ENCODE data around the gene PHLDB3. TPM values are rescaled to one million over a fixed set of nuclear protein-coding genes. Genes with fewer than 3 reads are reported as not detected.

Gene PHLDB3
- polyA plus RNA-seq: not detected in 2 replicates

DNA sequence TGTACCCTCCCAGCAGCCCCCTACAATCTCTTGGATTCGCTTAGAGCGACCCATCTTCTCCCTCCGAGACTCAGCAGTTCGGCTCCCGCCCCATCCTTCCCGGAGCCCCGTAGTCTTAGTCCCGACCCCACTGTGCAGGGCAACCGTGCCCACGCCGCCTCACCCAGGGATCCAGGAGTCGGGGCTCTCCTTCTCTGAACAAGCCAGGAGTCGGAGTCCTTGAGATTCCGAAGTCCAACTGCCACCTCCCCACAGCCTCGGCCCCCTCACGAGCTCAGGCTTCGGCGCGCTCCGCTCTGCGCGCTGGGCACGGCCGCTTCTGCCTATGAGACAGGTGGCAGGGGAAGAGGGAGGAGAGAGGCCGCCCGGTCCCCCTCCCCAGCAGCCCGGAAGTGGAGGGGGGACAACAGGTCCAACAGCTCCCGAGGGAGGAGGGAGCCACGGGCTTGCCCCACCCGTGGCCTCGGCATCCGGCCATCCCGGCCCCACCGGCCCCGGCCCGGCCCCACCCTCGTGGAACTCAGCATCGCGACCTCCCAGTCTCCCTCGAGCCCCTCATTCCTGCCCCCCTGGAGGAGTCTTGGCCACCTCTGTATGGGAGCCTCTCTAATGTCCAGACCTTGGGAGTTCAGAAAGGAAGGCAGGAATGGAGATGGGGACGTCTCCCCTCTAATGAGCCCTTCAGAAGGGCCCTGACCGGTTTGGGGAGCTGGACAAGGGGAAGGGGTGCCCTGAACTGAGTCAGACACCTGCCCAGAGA is at the start of gene PHLDB3:
Gene PHLDB3, minus strand, starts transcription at position 321 of the 760 bp plus-strand sequence. CDS start 628 bp downstream, outside the sequence.

DNA sequence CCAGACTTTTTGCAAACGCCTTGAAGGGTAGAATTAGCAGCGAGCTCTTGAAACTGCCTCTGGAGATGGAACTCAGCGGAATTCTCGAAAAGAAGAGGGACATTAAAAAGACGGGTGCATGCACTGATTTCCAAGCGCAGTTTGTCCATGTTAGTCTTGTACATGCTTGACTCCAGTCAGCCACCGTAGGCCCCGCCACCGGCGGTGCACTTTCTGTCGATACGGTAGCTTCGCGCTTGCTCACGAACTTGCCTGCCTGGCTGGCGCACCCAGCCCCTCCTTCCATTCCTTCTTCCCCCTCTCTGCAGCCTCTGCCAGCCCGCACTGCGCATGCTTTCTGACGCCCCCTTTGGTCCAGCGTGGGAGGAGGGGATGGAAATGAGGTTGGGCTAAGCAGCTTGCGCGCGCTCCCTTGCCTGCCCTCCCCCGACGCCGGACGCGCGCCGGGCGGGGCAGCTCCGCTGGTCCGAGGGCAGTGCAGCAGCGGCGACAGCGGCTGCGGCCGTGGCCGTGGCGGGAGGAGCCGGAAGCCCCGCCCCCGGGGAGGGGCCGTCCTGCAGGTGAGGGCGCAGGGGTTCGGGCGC is 28.5 kb upstream of the PHLDB3 start, which contains the start of gene ZNF575:
Gene ZNF575, plus strand, starts transcription at position 227 of the 584 bp plus-strand sequence. CDS start 1,235 bp downstream, outside the sequence.

DNA sequence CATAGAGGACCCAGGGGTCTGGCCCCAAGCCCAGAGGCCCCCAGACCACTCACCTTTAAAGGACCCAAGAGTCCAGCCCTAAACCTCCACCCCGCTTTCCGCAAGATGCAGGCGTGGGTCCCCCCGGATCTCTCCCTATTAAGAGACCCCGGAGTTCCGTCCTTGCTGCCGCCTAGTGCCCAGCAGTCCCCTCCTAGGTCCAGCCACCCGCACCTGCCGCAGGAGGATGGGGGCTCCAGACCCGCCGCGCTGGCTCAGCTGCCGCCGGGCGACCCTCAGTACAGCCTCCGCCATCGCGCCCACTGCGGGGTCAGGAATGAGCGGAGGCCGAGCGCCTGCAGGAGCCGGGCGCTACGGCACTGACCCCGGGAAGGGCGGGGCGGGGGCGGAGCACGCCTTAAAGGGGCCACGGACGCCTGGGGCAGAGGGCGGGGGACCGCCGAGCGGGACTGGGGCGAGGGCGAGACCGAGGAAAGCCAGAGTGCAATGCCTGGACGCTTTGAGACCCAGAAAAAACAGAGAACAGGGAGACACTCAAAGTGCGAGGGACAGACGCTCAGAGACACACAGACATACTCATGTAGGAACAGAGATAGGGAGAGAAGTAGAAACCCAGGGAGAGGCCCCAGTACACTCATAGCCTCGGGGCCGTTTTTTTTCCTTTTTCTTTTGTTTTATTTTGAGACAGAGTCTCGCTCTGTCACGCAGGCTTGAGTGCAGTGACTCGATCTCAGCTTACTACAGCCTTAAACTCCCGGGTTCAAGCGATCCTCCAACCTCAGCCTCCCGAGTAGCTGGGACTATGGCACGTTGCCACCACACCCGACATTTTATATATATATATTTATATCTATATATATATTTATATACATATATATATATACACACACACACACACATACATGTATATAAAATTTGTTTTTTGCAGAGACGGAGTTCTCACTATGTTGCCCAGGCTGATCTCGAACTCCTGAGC is 22.6 kb upstream of the PHLDB3 start, which contains the start of gene ETHE1:
Gene ETHE1, minus strand, starts transcription at position 318 of the 976 bp plus-strand sequence. Its CDS starts 24 bp downstream, at position 294.

DNA sequence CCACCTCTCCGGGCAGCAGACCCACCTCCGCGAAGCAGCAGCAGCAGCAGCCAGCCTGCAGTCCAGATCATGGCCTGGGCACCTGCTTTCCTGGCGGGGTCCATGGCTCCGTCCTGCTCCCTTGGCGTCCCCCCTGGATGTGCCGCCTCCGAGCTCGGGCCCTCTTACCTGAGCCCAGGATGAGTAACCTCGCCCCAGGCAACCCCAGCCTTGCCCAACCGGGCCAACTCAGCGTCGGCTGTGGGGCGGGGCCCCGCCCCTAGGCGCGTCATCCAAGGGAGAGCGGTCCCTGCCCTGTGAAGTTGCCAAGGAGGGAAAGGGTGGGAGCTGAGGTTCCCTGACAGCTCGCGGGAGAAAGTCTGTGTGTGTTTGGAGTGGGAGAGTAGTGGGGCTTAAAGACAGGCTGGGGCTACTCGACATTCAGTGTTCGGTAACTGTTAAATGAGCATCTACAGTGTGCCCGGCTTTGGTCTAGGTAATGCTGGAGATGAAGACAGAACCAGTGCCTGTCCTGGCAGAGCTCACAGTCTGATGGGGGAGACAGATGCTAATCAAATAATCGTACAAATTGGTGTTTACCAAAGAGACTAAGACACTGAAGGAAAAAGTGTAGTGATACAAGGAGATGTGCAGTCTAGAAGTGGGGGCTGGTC is 39.0 kb downstream of the PHLDB3 start, which contains the start of gene LYPD3:
Gene LYPD3, minus strand, starts transcription at position 141 of the 653 bp plus-strand sequence. Its CDS starts 37 bp downstream, at position 104.

Other genes starting within 250 kb of the PHLDB3 start
- gene PSG9, start 235.2 kb downstream of the PHLDB3 start, polyA plus RNA-seq: not detected in 2 replicates
- 0.36 TPM in 1 of 2 replicates, not detected in the other for gene CD177, start 151.1 kb downstream of the PHLDB3 start, polyA plus RNA-seq
- not detected in 2 replicates for gene TEX101, start 89.9 kb downstream of the PHLDB3 start, polyA plus RNA-seq
- not detected in 2 replicates for gene LYPD3, start 39.1 kb downstream of the PHLDB3 start, polyA plus RNA-seq
- 21.0 and 26.9 TPM in 2 replicates for gene ETHE1, start 22.5 kb upstream of the PHLDB3 start, polyA plus RNA-seq
- gene ZNF575, start 28.4 kb upstream of the PHLDB3 start, polyA plus RNA-seq: 1.5 and 2.5 TPM in 2 replicates
- 6.7 and 7.5 TPM in 2 replicates for gene XRCC1, start 70.8 kb upstream of the PHLDB3 start, polyA plus RNA-seq
- gene PINLYP, start 71.1 kb upstream of the PHLDB3 start, polyA plus RNA-seq: 2.3 and 17.2 TPM in 2 replicates
- gene IRGQ, start 91.4 kb upstream of the PHLDB3 start, polyA plus RNA-seq: 11.0 and 21.0 TPM in 2 replicates
- gene ZNF576, start 91.8 kb upstream of the PHLDB3 start, polyA plus RNA-seq: 7.6 and 9.6 TPM in 2 replicates
- not detected in 2 replicates for gene SRRM5, start 107.3 kb upstream of the PHLDB3 start, polyA plus RNA-seq
- gene ZNF428, start 114.9 kb upstream of the PHLDB3 start, polyA plus RNA-seq: 2.1 and 4.3 TPM in 2 replicates
- gene CADM4, start 135.1 kb upstream of the PHLDB3 start, polyA plus RNA-seq: 4.4 and 12.0 TPM in 2 replicates
- gene PLAUR, start 165.4 kb upstream of the PHLDB3 start, polyA plus RNA-seq: 11.1 and 12.1 TPM in 2 replicates
- gene IRGC, start 211.3 kb upstream of the PHLDB3 start, polyA plus RNA-seq: not detected in 2 replicates

Measured in Purkinje cell (primary cell).